ENCODE results near the gene GPRASP2.

GRCh38 chrX:102712216-102712966, at the start of gene GPRASP2:
- no peak for TF ChIP-seq CTCF (IDR thresholded peaks at IDR 0.05; ENCODE audit: low read length)
- TF ChIP-seq EZH2 (IDR thresholded peaks at IDR 0.05; ENCODE audit: borderline replicate concordance, low read length) = no peak
